Astrocyte (in vitro differentiated cells and primary cell): ENCODE measurements around the gene MCF2L. TPM values are rescaled to one million over a fixed set of nuclear protein-coding genes. Genes with fewer than 3 reads are reported as not detected.

Experiments used
- DNase-seq: peaks from one replicate; pipeline ENCODE4 v3.0.0-alpha.2; 2010; ENCODE audit warnings: low read depth
- FAIRE-seq: peaks from 2 replicates; lab custom pipeline; 2011; peaks lifted over from hg19 to GRCh38; lab: Jason Lieb, UNC
- H2AFZ ChIP-seq: 2 replicates; pipeline ENCODE4 v1.6.0; 2012; ENCODE audit warnings: low read depth, low read length, inconsistent platforms
- H3K27ac ChIP-seq: 2 replicates; pipeline ENCODE4 v1.5.1; 2011; ENCODE audit warnings: low read depth, low read length, inconsistent platforms
- H3K27me3 ChIP-seq: 2 replicates; pipeline ENCODE4 v1.6.0; 2011; ENCODE audit warnings: low read length, inconsistent platforms; ENCODE audit not compliant: insufficient read depth
- H3K36me3 ChIP-seq: 2 replicates; pipeline ENCODE4 v1.5.1; 2011; ENCODE audit warnings: low read length, inconsistent platforms; ENCODE audit not compliant: insufficient read depth
- H3K4me1 ChIP-seq: 2 replicates; pipeline ENCODE4 v1.5.1; 2011; ENCODE audit warnings: low read length, inconsistent platforms; ENCODE audit not compliant: insufficient read depth
- H3K4me2 ChIP-seq: 2 replicates; pipeline ENCODE4 v1.6.0; 2012; ENCODE audit warnings: low read length, inconsistent platforms
- H3K4me3 ChIP-seq: 2 replicates; pipeline ENCODE4 v1.5.1; 2011; ENCODE audit warnings: low read depth, mild to moderate bottlenecking, low read length, inconsistent platforms; ENCODE audit not compliant: insufficient read depth
- H3K79me2 ChIP-seq: 2 replicates; pipeline ENCODE4 v1.6.0; 2012; ENCODE audit warnings: mild to moderate bottlenecking, low read length, inconsistent platforms; ENCODE audit not compliant: insufficient read depth
- H3K9ac ChIP-seq: 2 replicates; pipeline ENCODE4 v1.6.0; 2012; ENCODE audit warnings: mild to moderate bottlenecking, low read length, inconsistent platforms
- H3K9me3 ChIP-seq: 2 replicates; pipeline ENCODE4 v1.5.1; 2012; ENCODE audit warnings: low read depth, mild to moderate bottlenecking, low read length, inconsistent platforms; ENCODE audit not compliant: insufficient read depth
- H4K20me1 ChIP-seq: 2 replicates; pipeline ENCODE4 v1.6.0; 2012; ENCODE audit warnings: low read length, inconsistent platforms; ENCODE audit not compliant: insufficient read depth
- H3K27ac Mint-ChIP-seq: one replicate; pipeline ENCODE4 v1.8.0; 2021; ENCODE audit warnings: mild to moderate bottlenecking, mixed read lengths; ENCODE audit not compliant: unreplicated experiment
- H3K27me3 Mint-ChIP-seq: one replicate; pipeline ENCODE4 v1.8.0; 2021; ENCODE audit warnings: low read depth, mixed read lengths; ENCODE audit not compliant: unreplicated experiment
- H3K36me3 Mint-ChIP-seq: one replicate; pipeline ENCODE4 v1.8.0; 2021; ENCODE audit warnings: low read depth, mixed read lengths; ENCODE audit not compliant: unreplicated experiment
- H3K4me1 Mint-ChIP-seq: one replicate; pipeline ENCODE4 v1.8.0; 2021; ENCODE audit warnings: low read depth, mixed read lengths; ENCODE audit not compliant: unreplicated experiment
- H3K4me3 Mint-ChIP-seq: one replicate; pipeline ENCODE4 v1.8.0; 2021; ENCODE audit warnings: mild to moderate bottlenecking, moderate library complexity, mixed read lengths; ENCODE audit not compliant: unreplicated experiment
- H3K9me3 Mint-ChIP-seq: one replicate; pipeline ENCODE4 v1.8.0; 2021; ENCODE audit warnings: mild to moderate bottlenecking, mixed read lengths; ENCODE audit not compliant: unreplicated experiment
- EZH2 ChIP-seq: IDR thresholded peaks from 2 replicates; pipeline ENCODE4 v1.6.1; 2012; ENCODE audit warnings: mild to moderate bottlenecking, low read length, inconsistent platforms; ENCODE audit not compliant: insufficient read depth
- total RNA-seq: library from RNA; stranded (reverse); gene quantifications from 2 replicates; pipeline ENCODE4 v1.2.1, GENCODE V29; 2021
- TF ChIP-seq, protein P1 (sequence below): IDR thresholded peaks from 2 replicates; pipeline ENCODE4 v1.5.1; 2011; ENCODE audit warnings: low read depth, mild to moderate bottlenecking, inconsistent platforms, low read length, moderate library complexity; ENCODE audit not compliant: insufficient read depth

The MCF2L gene
- total RNA-seq, 1 donor from 2014 or later: 3.4 TPM

DNA sequence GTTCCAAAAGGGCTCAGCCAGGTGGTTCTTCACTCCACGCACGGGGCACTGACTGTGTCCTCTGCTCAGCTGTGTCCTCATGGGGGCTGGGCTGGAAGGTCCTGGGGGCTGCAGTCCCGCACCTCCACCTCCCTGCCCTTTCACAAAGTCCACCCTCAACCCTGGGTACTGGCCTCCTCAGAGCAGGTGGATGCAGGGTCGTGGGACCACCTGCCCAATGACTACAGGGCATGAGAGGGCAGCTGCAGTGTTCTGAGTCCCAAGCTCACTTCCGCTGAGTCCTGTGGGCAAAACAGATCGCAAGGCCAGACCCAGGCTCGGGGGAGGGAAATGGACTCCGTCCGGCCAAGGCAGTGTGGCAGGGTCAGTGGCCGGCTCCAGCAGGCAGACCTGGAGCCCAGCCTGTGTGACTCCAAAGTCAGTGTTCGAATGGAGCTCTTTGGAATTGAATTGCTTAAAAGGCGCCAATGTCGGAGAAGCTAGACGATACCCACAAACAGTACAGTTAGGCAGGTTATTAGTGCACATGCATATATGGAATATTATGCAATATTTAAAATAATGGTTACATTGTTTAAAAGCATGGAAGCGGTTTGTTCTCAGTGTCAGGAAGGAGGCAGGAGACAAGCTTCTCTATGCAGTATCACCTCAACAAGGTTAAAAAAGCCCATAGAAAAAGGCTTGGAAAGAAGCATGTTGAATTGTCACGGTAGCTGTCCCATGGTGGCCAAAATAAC is 54.8 kb downstream of the MCF2L start:
- Histone ChIP-seq H3K27me3 (peaks cover 15% of the 10 kb centered on the region), H3K36me3 (no peaks in the 10 kb centered on the region), H4K20me1 (no peaks in the 10 kb centered on the region), H3K27ac (no peak overlapping the region), H3K79me2 (no peaks in the 10 kb centered on the region), H3K4me1 (peaks cover 7% of the 10 kb centered on the region), H2AFZ (no peak overlapping the region), H3K9me3 (no peaks in the 10 kb centered on the region), H3K4me3 (no peak overlapping the region), H3K4me2 (no peak overlapping the region), H3K9ac (no peak overlapping the region)
- Mint-ChIP-seq H3K27ac (no peak overlapping the region), H3K9me3 (peaks cover 5% of the 10 kb centered on the region), H3K4me3 (no peak overlapping the region), H3K27me3 (peaks cover 42% of the 10 kb centered on the region), H3K4me1 (peaks cover 6% of the 10 kb centered on the region), H3K36me3 (peaks cover 2% of the 10 kb centered on the region)
- TF ChIP-seq EZH2: no peak
- TF ChIP-seq, protein P1, sequence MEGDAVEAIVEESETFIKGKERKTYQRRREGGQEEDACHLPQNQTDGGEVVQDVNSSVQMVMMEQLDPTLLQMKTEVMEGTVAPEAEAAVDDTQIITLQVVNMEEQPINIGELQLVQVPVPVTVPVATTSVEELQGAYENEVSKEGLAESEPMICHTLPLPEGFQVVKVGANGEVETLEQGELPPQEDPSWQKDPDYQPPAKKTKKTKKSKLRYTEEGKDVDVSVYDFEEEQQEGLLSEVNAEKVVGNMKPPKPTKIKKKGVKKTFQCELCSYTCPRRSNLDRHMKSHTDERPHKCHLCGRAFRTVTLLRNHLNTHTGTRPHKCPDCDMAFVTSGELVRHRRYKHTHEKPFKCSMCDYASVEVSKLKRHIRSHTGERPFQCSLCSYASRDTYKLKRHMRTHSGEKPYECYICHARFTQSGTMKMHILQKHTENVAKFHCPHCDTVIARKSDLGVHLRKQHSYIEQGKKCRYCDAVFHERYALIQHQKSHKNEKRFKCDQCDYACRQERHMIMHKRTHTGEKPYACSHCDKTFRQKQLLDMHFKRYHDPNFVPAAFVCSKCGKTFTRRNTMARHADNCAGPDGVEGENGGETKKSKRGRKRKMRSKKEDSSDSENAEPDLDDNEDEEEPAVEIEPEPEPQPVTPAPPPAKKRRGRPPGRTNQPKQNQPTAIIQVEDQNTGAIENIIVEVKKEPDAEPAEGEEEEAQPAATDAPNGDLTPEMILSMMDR: no peak
- FAIRE-seq (no peak), DNase-seq (no peak)

DNA sequence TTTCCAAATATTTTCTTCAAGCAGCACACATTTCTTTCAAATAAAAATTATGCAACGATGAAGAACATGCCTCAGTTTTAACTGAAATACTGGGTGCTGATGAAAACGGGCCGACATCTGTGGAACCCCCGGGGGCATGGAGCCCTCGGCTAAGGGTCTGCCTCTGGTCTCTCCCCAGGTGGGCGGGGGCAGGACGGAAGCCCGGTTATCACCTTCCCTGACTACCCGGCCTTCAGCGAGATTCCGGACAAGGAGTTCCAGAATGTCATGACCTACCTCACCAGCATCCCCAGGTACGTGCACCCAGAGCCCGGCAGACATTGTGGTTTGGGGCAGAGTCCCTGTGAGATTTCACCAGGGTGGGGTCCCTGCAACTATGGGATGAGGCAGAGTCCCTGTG is 55.5 kb downstream of the MCF2L start:
- Mint-ChIP-seq H3K36me3 (peaks cover 2% of the 10 kb centered on the region), H3K9me3 (peaks cover 5% of the 10 kb centered on the region), H3K27ac (no peak overlapping the region), H3K27me3 (peaks cover 42% of the 10 kb centered on the region), H3K4me1 (peaks cover 6% of the 10 kb centered on the region), H3K4me3 (no peak overlapping the region)
- Histone ChIP-seq H3K27ac (no peak overlapping the region), H3K27me3 (peaks cover 15% of the 10 kb centered on the region), H3K4me1 (peaks cover 7% of the 10 kb centered on the region), H3K36me3 (no peaks in the 10 kb centered on the region), H3K4me2 (no peak overlapping the region), H4K20me1 (no peaks in the 10 kb centered on the region), H3K79me2 (no peaks in the 10 kb centered on the region), H3K9ac (no peak overlapping the region), H3K9me3 (no peaks in the 10 kb centered on the region), H3K4me3 (no peak overlapping the region), H2AFZ (no peak overlapping the region)
- DNase-seq (no peak), FAIRE-seq (no peak)
- no peak for TF ChIP-seq EZH2
- TF ChIP-seq, protein P1: no peak

DNA sequence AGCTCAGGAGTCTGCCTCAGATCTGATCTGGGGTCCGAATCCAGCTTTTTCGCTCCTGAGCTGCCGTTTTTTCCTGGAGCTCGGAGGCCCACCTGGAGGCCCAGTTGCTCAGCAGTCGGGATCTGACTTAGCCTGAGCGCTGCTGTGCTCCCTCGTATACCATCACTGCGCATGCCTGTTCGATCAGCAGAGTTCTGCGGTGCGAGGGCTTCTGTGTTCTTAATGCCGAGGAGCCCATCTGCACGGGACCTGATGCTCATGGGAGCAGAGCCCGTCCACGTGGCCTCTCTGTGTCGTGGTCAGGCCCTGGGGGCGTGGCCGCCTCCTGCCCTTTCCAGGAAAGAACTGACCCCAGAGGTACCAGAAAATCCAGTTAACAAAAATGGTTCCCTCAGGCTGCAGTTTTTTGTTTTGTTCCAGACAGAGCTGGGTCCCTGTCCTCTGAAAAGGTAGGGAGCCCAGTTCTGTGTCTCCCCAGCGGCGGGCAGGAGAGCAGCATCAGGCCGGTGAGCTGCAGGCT is 57.4 kb downstream of the MCF2L start:
- H3K4me1 Mint-ChIP-seq: peaks cover 6% of the 10 kb centered on the region
- Histone ChIP-seq H2AFZ (no peak overlapping the region), H3K9me3 (no peaks in the 10 kb centered on the region), H3K36me3 (no peaks in the 10 kb centered on the region), H4K20me1 (no peaks in the 10 kb centered on the region), H3K4me2 (no peak overlapping the region), H3K9ac (no peak overlapping the region), H3K79me2 (no peaks in the 10 kb centered on the region), H3K27me3 (peaks cover 16% of the 10 kb centered on the region), H3K4me3 (no peak overlapping the region), H3K27ac (no peak overlapping the region), H3K4me1 (peaks cover 7% of the 10 kb centered on the region)
- DNase-seq: no peak
- no peak overlapping the region for H3K4me3 Mint-ChIP-seq
- FAIRE-seq: no peak
- peaks cover 2% of the 10 kb centered on the region for H3K36me3 Mint-ChIP-seq
- H3K9me3 Mint-ChIP-seq: no peaks in the 10 kb centered on the region
- H3K27ac Mint-ChIP-seq: no peak overlapping the region
- peaks cover 46% of the 10 kb centered on the region for H3K27me3 Mint-ChIP-seq
- TF ChIP-seq, protein P1: no peak
- TF ChIP-seq EZH2: no peak
